Measurements from ENCODE around the gene GJA3.

GJA3 gene

GRCh38 chr13:20127562-20128458 lies 33.0 kb downstream of the GJA3 start:
- peak; percentile 37 for DNase-seq

GRCh38 chr13:20127262-20127561 lies 33.6 kb downstream of the GJA3 start:
- DNase-seq, result no peak

- no peak for DNase-seq
Observed at GRCh38 chr13:20126541-20127261, 34.2 kb downstream of the GJA3 start.

GRCh38 chr13:20125783-20126165 lies 35.1 kb downstream of the GJA3 start:
- no peak for DNase-seq

- no peak for DNase-seq
Observed at GRCh38 chr13:20125129-20125782, 35.6 kb downstream of the GJA3 start.

- DNase-seq, result no peak
Observed at GRCh38 chr13:20124303-20124702, 36.5 kb downstream of the GJA3 start.

- no peak for DNase-seq
Observed at GRCh38 chr13:20121159-20121525, 39.7 kb downstream of the GJA3 start.

- no peak for DNase-seq
Observed at GRCh38 chr13:20119960-20120359, 40.9 kb downstream of the GJA3 start.

GRCh38 chr13:20118268-20119140 lies 42.3 kb downstream of the GJA3 start:
- DNase-seq, result peak; percentile 79

- DNase-seq, result no peak
Observed at GRCh38 chr13:20116213-20116612, 44.6 kb downstream of the GJA3 start.

GRCh38 chr13:20114066-20114610 lies 46.7 kb downstream of the GJA3 start:
- DNase-seq, result no peak

- DNase-seq, result no peak
Observed at GRCh38 chr13:20109037-20109436, 51.8 kb downstream of the GJA3 start.

- no peak for DNase-seq
Observed at GRCh38 chr13:20106742-20107141, 54.1 kb downstream of the GJA3 start.

GRCh38 chr13:20105161-20105689 lies 55.6 kb downstream of the GJA3 start:
- no peak for DNase-seq

- DNase-seq, result no peak
Observed at GRCh38 chr13:20102525-20103180, 58.2 kb downstream of the GJA3 start.

- DNase-seq, result no peak
Observed at GRCh38 chr13:20101467-20102316, 59.2 kb downstream of the GJA3 start.

GRCh38 chr13:20099319-20099718 lies 61.5 kb downstream of the GJA3 start:
- DNase-seq, result no peak

GRCh38 chr13:20093951-20094350 lies 66.9 kb downstream of the GJA3 start:
- DNase-seq, result no peak

GRCh38 chr13:20090349-20090748 lies 70.5 kb downstream of the GJA3 start:
- no peak for DNase-seq

All from CD4-positive, alpha-beta T cell treated with Interleukin-6 for 4 hours (primary cell).